DND-41 (cell line): Measurements from ENCODE around the gene TECPR2.

Experiments used
- EZH2 ChIP-seq: IDR thresholded peaks from 3 replicates; pipeline ENCODE4 v1.6.1; 2012; ENCODE audit warnings: borderline replicate concordance, low read depth, mild to moderate bottlenecking, moderate library complexity, low read length, inconsistent platforms; ENCODE audit not compliant: severe bottlenecking
- TF ChIP-seq, protein P1 (sequence below): IDR thresholded peaks from 2 replicates; pipeline ENCODE4 v1.5.1; 2012; ENCODE audit warnings: borderline replicate concordance, low read length, moderate library complexity, mild to moderate bottlenecking; ENCODE audit not compliant: poor library complexity, severe bottlenecking; ENCODE audit errors: extremely low read depth

DNA sequence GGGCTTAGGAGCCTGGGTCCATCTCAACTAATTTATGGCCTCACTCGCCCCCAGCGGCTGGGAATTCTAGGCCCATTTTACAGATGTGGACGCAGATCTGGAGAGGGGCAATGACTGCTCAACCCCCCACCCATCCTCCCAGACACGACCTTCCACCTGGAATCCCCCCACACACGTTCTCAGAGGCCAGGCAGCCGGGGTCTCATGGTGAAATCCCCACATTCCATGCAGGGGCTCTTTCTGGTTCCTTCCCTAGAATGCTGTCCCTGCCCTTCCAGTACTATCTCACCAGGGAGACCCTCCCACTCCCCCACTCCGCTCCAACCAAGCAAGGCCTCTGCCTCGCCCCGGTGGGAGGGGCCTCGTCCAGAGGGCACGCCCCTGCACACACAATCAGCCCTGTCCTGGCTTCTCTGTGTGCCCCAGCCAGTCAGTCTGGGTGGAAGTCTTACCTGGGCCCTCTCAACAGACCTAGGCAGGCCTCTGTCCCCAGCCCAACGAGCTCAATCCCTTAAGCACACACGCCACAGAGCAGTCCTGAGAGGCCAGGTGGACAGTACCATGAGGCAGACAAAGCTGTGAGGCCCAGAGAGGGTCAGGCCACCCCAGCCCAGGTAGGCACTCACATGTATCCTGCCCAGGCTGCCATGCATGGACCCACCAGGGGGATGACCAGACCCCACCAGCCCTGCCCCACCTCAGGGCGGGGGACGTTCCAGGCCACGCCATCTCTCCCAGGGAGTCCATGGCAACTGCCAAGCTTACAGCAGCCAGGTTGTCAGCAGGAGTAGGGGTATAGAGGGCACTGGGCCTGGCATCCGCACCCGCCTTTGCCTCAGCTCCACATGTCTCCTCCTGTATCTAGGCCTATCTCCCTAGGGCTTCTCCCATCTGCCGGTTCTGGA lies 148.1 kb downstream of the TECPR2 start:
- TF ChIP-seq, protein P1, sequence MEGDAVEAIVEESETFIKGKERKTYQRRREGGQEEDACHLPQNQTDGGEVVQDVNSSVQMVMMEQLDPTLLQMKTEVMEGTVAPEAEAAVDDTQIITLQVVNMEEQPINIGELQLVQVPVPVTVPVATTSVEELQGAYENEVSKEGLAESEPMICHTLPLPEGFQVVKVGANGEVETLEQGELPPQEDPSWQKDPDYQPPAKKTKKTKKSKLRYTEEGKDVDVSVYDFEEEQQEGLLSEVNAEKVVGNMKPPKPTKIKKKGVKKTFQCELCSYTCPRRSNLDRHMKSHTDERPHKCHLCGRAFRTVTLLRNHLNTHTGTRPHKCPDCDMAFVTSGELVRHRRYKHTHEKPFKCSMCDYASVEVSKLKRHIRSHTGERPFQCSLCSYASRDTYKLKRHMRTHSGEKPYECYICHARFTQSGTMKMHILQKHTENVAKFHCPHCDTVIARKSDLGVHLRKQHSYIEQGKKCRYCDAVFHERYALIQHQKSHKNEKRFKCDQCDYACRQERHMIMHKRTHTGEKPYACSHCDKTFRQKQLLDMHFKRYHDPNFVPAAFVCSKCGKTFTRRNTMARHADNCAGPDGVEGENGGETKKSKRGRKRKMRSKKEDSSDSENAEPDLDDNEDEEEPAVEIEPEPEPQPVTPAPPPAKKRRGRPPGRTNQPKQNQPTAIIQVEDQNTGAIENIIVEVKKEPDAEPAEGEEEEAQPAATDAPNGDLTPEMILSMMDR = no peak
- TF ChIP-seq EZH2 = no peak
